Measurements from ENCODE around the gene MKRN1.

- TF ChIP-seq TAF1 (conservative IDR thresholded peaks at IDR 0.05): no peak
- no peak for TF ChIP-seq CTCF (IDR thresholded peaks at IDR 0.05; ENCODE audit: low read depth, low read length, missing input control)
- no peak for TF ChIP-seq RAD21 (IDR thresholded peaks at IDR 0.05)
- no peak for TF ChIP-seq YY1 (IDR thresholded peaks at IDR 0.05)
- TF ChIP-seq FOXA1 (IDR thresholded peaks at IDR 0.05): no peak
- no peak for TF ChIP-seq GABPA (IDR thresholded peaks at IDR 0.05 in 1 of 2, conservative IDR thresholded peaks at IDR 0.05 in 1 of 2)
- no peak for TF ChIP-seq JUND (IDR thresholded peaks at IDR 0.05)
- no peak for TF ChIP-seq REST (IDR thresholded peaks at IDR 0.05)
- no peak for TF ChIP-seq EGR1 (IDR thresholded peaks at IDR 0.05; ENCODE audit: low read depth in 2 of 2)
- TF ChIP-seq MAX (IDR thresholded peaks at IDR 0.05): no peak
- TF ChIP-seq HNF4A (conservative IDR thresholded peaks at IDR 0.05): no peak
- no peak for TF ChIP-seq ATF3 (IDR thresholded peaks at IDR 0.05)
- TF ChIP-seq SP1 (IDR thresholded peaks at IDR 0.05): no peak
- TF ChIP-seq ZBTB33 (IDR thresholded peaks at IDR 0.05): no peak
Observed at GRCh38 chr7:140425718-140426117, 53.6 kb downstream of the MKRN1 start.

All from liver (tissue), 3 donors.